Lower leg skin (tissue), 4 donors: ENCODE data around the gene HBG2. TPM values are rescaled to one million over a fixed set of nuclear protein-coding genes. Genes with fewer than 3 reads are reported as not detected.

Experiments used
- DNase-seq, 2 donors: peaks; one replicate each; pipeline ENCODE4 v3.0.0-alpha.2; 2019; ENCODE audit warnings: low spot score in 2 of 2
- H3K4me3 ChIP-seq: fragments of 200-600 bp; sonication (generic); 2 replicates; pipeline ENCODE4 v1.5.1; 2017; ENCODE audit warnings: mild to moderate bottlenecking, low read depth; ENCODE audit not compliant: poor library complexity, severe bottlenecking
- POLR2A ChIP-seq, 2 donors: fragments of 450-650 bp; IDR thresholded peaks; one replicate each; pipeline ENCODE4 v1.6.1; 2016 to 2017; ENCODE audit warnings: antibody characterized with exemption in 2 of 2, mild to moderate bottlenecking in 1 of 2, moderate library complexity in 1 of 2
- WGBS, 2 donors: methylation state at CpG; one replicate each; pipeline ENCODE4 v1.1.5; 2018; 5-methylcytosine and 5-hydroxymethylcytosine counted together
- intact Hi-C: fragments of 100-400 bp; cut with DNase I; formaldehyde crosslinking; loops from one replicate; pipeline ENCODE4 v1.15.0; 2023; ENCODE audit warnings: low total_unique reads
- total RNA-seq, 4 donors: library from RNA; depleted of rRNA; stranded (reverse); fragments of >200 nt; gene quantifications; one replicate each; pipeline ENCODE4 v1.1.0, GENCODE V29; 2016
- TF ChIP-seq, protein P1 (sequence below), 3 donors: fragments of 450-650 bp; IDR thresholded peaks; one replicate each; pipeline ENCODE4 v1.5.1; 2016; ENCODE audit warnings: antibody characterized with exemption in 3 of 3, mild to moderate bottlenecking in 3 of 3, moderate library complexity in 2 of 3

The HBG2 gene
- total RNA-seq, 4 donors from 2014 or later, result not detected

DNA sequence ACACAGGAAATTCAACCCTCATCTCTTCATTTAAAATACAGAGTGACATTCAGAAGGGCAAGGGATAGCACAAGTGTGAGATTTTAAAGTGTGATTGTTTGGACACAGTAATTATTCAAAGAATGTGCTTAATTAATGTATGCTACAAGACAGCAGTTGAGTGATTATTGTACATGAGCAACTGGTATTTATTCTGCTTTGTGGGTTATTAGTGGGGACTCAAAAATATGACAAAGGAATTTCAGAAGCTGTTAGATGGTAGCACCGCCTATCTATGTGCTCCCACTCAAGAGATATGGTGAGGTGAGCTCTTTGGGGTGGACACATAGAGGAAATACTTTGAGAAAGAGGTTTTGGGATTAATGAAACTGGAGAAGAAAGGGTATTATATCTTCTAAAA is 14.5 kb downstream of the HBG2 start:
- DNase-seq, result no peak
- intact Hi-C loops, result no loop called here
- 86 to 92% methylated on average over 1 of the region's 1 CpG for WGBS, 2 donors
- TF ChIP-seq POLR2A (IDR thresholded peaks at IDR 0.05), result no peak
- TF ChIP-seq, protein P1, sequence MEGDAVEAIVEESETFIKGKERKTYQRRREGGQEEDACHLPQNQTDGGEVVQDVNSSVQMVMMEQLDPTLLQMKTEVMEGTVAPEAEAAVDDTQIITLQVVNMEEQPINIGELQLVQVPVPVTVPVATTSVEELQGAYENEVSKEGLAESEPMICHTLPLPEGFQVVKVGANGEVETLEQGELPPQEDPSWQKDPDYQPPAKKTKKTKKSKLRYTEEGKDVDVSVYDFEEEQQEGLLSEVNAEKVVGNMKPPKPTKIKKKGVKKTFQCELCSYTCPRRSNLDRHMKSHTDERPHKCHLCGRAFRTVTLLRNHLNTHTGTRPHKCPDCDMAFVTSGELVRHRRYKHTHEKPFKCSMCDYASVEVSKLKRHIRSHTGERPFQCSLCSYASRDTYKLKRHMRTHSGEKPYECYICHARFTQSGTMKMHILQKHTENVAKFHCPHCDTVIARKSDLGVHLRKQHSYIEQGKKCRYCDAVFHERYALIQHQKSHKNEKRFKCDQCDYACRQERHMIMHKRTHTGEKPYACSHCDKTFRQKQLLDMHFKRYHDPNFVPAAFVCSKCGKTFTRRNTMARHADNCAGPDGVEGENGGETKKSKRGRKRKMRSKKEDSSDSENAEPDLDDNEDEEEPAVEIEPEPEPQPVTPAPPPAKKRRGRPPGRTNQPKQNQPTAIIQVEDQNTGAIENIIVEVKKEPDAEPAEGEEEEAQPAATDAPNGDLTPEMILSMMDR (IDR thresholded peaks at IDR 0.05), result no peak
- H3K4me3 ChIP-seq, result no peak overlapping the region

DNA sequence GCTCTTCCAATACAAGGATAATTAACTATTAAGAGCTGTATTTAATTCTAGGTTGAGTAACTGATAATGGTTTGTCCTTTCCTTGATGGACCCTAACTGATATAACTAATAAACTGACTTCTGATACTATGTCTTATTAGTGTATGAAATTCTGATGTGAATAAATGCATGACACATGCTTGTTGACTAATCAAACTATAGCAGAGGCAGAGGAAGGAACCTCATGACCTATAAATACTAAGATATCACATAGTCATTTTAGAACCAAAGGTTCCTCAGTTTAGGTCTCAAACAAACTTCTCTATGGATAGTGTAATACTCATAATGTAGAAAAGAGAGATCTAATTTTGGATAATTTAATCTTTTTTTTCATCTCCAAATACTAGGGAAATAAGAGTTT is 15.5 kb downstream of the HBG2 start:
- no peak overlapping the region for H3K4me3 ChIP-seq
- DNase-seq, result no peak
- TF ChIP-seq POLR2A (IDR thresholded peaks at IDR 0.05), result no peak
- TF ChIP-seq, protein P1 (IDR thresholded peaks at IDR 0.05), result no peak
- intact Hi-C loops, result no loop called here

- no peak for DNase-seq
- 43 to 51% methylated on average over 2 of the region's 2 CpGs for WGBS, 2 donors
- intact Hi-C loops, result no loop called here
- no peak for TF ChIP-seq POLR2A (IDR thresholded peaks at IDR 0.05)
- TF ChIP-seq, protein P1 (IDR thresholded peaks at IDR 0.05), result no peak
- H3K4me3 ChIP-seq, result no peak overlapping the region
Measured at GRCh38 chr11:5238486-5238885, 16.1 kb downstream of the HBG2 start.

DNA sequence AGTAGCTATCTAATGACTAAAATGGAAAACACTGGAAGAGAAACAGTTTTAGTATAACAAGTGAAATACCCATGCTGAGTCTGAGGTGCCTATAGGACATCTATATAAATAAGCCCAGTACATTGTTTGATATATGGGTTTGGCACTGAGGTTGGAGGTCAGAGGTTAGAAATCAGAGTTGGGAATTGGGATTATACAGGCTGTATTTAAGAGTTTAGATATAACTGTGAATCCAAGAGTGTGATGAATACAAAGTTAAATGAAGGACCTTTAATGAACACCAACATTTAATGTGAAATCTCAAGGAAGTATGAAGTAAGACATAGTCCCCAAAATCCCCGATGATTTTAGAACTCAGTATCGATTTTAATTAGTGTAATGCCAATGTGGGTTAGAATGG is 17.2 kb downstream of the HBG2 start:
- 40 to 92% methylated on average over 2 of the region's 2 CpGs for WGBS, 2 donors
- no peak for DNase-seq
- intact Hi-C loops, result no loop called here
- no peak overlapping the region for H3K4me3 ChIP-seq
- TF ChIP-seq, protein P1 (IDR thresholded peaks at IDR 0.05), result no peak
- no peak for TF ChIP-seq POLR2A (IDR thresholded peaks at IDR 0.05)

DNA sequence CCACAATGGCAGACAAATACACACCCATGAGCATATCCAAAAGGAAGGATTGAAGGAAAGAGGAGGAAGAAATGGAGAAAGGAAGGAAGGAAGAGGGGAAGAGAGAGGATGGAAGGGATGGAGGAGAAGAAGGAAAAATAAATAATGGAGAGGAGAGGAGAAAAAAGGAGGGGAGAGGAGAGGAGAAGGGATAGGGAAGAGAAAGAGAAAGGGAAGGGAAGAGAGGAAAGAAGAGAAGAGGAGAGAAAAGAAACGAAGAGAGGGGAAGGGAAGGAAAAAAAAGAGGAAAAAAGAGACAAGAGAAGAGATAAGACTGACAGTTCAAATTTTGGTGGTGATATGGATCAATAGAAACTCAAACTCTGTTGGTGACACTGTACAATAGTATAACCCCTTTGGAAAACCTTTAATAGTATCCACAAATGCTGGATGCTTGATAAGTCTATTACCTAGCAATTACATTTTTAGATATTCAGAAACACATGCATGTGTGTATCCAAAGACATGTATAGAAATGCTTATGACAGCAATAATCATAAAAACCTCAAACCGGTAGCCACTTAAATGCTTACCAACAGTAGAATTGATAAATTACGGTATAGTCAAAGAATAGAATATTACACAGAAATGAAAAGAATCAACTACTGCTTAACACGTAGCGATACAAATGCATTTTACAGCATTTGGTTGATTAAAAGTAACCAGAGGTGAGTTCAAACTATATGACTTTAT is 19.1 kb downstream of the HBG2 start:
- TF ChIP-seq, protein P1 (IDR thresholded peaks at IDR 0.05), result no peak
- TF ChIP-seq POLR2A (IDR thresholded peaks at IDR 0.05), result no peak
- 90% methylated on average over 5 of the region's 5 CpGs for whole genome bisulfite sequencing, 2 donors
- intact Hi-C loops, result no loop called here
- DNase-seq, result no peak
- no peak overlapping the region for H3K4me3 ChIP-seq

DNA sequence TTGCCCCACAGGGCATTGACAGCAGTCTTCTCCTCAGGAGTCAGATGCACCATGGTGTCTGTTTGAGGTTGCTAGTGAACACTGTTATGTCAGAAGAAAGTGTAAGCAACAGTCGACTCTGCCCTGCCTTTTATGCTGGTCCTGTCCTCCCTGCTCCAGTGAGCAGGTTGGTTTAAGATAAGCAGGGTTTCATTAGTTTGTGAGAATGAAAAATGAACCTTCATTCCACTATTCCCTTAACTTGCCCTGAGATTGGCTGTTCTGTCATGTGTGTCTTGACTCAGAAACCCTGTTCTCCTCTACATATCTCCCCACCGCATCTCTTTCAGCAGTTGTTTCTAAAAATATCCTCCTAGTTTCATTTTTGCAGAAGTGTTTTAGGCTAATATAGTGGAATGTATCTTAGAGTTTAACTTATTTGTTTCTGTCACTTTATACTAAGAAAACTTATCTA is 20.2 kb downstream of the HBG2 start, which contains the start of gene HBD:
Gene HBD (minus strand): TSS at position 103 of the 454 bp plus-strand sequence. CDS start 50 bp downstream, at position 53.
- no peak within 1 kb of the TSS for H3K4me3 ChIP-seq
- 43 to 63% methylated on average over 2 of the region's 2 CpGs for WGBS, 2 donors
- TF ChIP-seq POLR2A (IDR thresholded peaks at IDR 0.05), result no peak
- TF ChIP-seq, protein P1 (IDR thresholded peaks at IDR 0.05), result no peak
- intact Hi-C loops, result no loop called here
- DNase-seq, result no peak
